Skeletal muscle tissue (tissue), 4 donors: ENCODE data around the gene SLN. TPM values are rescaled to one million over a fixed set of nuclear protein-coding genes. Genes with fewer than 3 reads are reported as not detected.
A peak's percentile ranks its signal among the peaks of the same experiment; 100 is the strongest.

Experiments used
- H3K27ac ChIP-seq: one replicate; pipeline ENCODE4 v1.7.0; 2013; ENCODE audit warnings: mild to moderate bottlenecking, low read depth, low read length, inconsistent platforms
- H3K27me3 ChIP-seq, 3 donors: one replicate each; pipeline ENCODE4 v1.7.0; 2013; ENCODE audit warnings: low read length in 3 of 3; ENCODE audit not compliant: control insufficient read depth in 3 of 3, insufficient read depth in 3 of 3
- H3K36me3 ChIP-seq, 3 donors: one replicate each; pipeline ENCODE4 v1.7.0; 2013; ENCODE audit warnings: low read length in 3 of 3; ENCODE audit not compliant: control insufficient read depth in 3 of 3, insufficient read depth in 3 of 3
- H3K4me1 ChIP-seq, 3 donors: one replicate each; pipeline ENCODE4 v1.7.0; 2013; ENCODE audit warnings: low read length in 3 of 3, mild to moderate bottlenecking in 3 of 3; ENCODE audit not compliant: control insufficient read depth in 3 of 3, insufficient read depth in 3 of 3
- H3K4me3 ChIP-seq, 3 donors: one replicate each; pipeline ENCODE4 v1.7.0; 2013; ENCODE audit warnings: low read length in 3 of 3
- H3K9ac ChIP-seq, 3 donors: one replicate each; pipeline ENCODE4 v1.7.0; 2013; ENCODE audit warnings: low read length in 3 of 3, mild to moderate bottlenecking in 3 of 3, moderate library complexity in 2 of 3, low read depth in 1 of 3
- H3K9me3 ChIP-seq, 3 donors: one replicate each; pipeline ENCODE4 v1.7.0; 2013; ENCODE audit warnings: low read length in 3 of 3; ENCODE audit not compliant: control insufficient read depth in 3 of 3
- total RNA-seq: library from RNA; depleted of rRNA; stranded (reverse); fragments of >200 nt; gene quantifications from one replicate; pipeline ENCODE4 v1.2.3, GENCODE V29; 2014
- donor health status: Osteomylitis.

The SLN gene
- total RNA-seq, 1 donor from 2014 or later: 2,012 TPM

DNA sequence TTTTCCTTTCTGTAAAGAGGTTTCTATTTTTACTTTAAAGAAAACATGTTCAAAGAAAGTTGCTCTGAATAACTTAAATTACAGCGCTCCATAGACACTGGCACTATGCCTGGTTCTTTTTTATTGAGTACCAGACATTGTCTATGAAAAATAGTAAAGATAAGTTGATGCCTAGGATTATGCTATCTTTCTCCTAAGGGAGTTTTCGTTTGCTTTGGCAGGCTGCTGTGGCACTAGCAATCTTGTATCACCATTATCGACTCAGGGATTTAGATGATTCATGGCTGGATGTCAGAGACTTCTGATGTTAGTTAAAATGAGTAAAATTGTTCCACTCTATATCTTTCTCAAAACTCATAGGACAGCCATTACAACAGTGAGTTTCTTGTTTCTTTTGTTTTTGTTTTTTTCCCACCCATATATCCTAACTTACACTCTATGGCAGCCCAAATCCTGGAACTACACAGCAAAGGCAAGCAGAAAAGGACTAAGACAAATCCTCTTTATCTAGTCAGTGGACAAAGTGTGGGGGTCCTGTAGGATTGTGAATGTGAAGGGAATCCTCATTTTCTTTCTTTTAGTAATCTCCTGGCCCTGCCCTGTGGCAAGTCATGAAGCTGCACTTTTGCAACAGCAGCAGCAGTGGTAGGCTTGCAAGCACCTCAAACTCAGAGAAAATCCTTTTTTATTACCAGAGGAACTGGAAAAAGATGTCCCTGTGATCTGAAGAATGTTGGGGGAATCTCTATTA is 20.7 kb downstream of the SLN start:
- Histone ChIP-seq H3K27ac (peak overlapping the region; percentile 11), H3K36me3 (no peaks in the 10 kb centered on the region), H3K4me1 (peaks cover 3 to 11% (median 6%) of the 10 kb centered on the region in 3 donors), H3K27me3 (no peaks in the 10 kb centered on the region), H3K9me3 (no peaks in the 10 kb centered on the region), H3K4me3 (no peak overlapping the region), H3K9ac (no peak overlapping the region)

DNA sequence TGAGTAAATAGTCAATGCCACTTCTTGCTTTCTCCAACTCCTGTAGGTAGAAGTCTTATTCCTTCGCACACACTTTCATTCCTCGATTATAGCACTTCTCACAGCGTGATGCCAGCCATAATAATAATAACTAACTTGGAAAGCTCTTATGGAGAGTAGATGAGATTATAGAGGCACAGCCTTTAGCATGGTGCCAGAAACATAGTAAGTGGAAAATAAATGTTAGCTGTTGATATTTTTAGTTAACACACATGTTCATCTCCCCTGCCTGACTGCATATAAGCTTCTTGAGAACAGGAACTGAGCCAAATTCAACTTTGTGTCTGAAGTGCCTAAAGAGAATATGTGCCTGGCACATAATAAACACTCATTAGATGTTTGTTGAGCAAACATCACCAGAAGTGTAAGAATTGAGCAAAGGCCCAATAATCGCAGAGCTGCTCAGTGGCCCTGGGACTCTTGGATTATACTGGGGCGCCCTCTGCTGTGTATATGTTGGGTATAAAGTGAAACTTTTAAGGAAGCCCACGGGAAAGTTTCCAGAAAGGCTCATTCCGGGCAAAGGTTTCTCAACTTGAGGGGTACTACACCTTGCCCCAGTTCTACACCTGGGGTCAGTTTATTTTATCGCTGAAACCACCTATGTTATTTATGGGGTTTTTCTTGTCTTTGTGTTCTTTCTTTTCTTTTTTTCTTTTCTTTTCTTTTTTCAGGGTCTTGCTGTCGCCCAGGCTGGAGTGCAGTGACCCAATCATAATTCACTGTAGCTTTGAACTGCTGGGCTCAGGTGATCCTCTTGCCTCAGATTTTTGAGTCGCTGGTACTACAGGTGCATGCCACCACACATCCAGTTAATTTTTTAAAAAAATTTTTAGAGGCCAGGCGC is 22.3 kb downstream of the SLN start:
- peak overlapping the region; percentile 38 for H3K27ac ChIP-seq
- peak overlapping the region; percentile 59 to 65 (median 61) for H3K9ac ChIP-seq
- no peaks in the 10 kb centered on the region for H3K27me3 ChIP-seq
- H3K4me3 ChIP-seq: peak overlapping the region in 2 of 3 donors; percentile 11 to 62
- H3K36me3 ChIP-seq: no peaks in the 10 kb centered on the region
- no peaks in the 10 kb centered on the region for H3K9me3 ChIP-seq
- H3K4me1 ChIP-seq: peaks cover 0 to 11% (median 0%) of the 10 kb centered on the region in 3 donors

DNA sequence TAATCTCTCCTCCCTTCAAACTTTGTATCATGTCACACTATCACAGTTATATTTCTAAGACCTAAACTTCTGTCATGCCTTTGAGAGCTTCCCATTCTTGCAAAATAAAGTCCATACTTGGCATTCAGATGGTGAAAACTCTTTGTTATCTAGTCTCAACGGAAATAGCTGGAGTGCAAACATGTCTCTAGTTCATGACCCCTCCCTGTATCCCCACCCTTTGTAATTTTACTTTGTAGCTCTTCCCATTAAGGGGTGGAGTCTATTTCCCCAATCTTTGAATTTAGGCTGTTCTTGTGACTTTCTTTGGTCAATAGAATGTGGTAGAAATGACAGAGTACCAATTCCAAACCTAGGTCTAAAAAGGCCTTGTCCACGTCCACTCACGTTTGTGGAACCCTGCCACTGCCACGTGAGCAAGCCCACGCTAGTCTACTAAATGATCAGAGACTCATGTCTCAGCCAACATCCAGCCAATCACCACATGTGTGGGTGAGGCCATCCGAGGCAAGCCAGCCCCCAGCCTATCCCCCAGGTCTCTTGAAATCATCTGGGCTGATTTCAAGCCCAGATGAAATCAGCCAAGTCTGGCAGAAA is 23.4 kb downstream of the SLN start:
- no peak overlapping the region for H3K9ac ChIP-seq
- peaks cover 0 to 11% (median 0%) of the 10 kb centered on the region in 3 donors for H3K4me1 ChIP-seq
- no peaks in the 10 kb centered on the region for H3K27me3 ChIP-seq
- H3K36me3 ChIP-seq: no peaks in the 10 kb centered on the region
- H3K9me3 ChIP-seq: no peaks in the 10 kb centered on the region
- no peak overlapping the region for H3K27ac ChIP-seq
- no peak overlapping the region for H3K4me3 ChIP-seq

DNA sequence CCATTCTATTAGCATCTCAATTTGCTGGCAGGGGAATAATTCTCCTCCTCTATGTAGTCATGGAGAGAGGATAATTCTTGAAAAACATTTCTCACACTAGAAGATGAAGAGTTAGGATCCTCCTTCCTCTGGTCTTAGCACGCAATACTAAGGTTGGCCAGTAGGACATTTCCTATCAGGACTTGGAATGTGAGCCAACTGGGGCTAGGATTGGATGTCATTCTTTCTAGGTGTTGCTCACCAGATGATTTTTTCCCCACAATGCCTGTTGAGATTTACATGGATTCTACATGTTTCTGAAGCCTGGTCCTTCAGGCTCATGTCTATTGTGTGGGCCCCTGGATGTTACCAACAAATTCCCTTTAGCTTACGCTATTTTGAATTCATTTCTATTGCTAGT is 28.0 kb downstream of the SLN start:
- no peaks in the 10 kb centered on the region for H3K27me3 ChIP-seq
- no peaks in the 10 kb centered on the region for H3K36me3 ChIP-seq
- H3K4me1 ChIP-seq: peaks cover 0 to 2% (median 0%) of the 10 kb centered on the region in 3 donors
- no peaks in the 10 kb centered on the region for H3K9me3 ChIP-seq
- H3K27ac ChIP-seq: no peak overlapping the region
- H3K9ac ChIP-seq: no peak overlapping the region
- H3K4me3 ChIP-seq: no peak overlapping the region

DNA sequence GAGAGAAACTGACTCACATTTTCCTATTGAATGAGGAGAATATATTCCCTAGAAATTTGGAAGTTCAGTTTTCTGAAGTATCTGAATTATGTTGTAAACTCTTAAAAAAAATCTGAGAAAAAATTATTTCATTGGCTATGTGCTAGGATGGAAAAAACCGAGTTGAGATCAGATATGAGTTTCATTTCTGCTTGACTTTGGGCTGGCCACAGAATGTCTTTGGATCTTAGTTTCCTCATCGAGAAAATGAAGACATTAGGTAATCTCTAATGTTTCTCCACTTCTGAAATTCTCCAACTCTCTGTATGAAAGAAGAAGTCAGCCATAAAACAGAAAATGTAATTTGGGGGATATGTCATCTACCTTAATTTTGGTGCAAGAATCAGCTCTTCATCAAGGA is 28.8 kb downstream of the SLN start:
- Histone ChIP-seq H3K9me3 (no peaks in the 10 kb centered on the region), H3K4me1 (no peaks in the 10 kb centered on the region), H3K27me3 (no peaks in the 10 kb centered on the region), H3K27ac (no peak overlapping the region), H3K9ac (no peak overlapping the region), H3K4me3 (no peak overlapping the region), H3K36me3 (no peaks in the 10 kb centered on the region)

DNA sequence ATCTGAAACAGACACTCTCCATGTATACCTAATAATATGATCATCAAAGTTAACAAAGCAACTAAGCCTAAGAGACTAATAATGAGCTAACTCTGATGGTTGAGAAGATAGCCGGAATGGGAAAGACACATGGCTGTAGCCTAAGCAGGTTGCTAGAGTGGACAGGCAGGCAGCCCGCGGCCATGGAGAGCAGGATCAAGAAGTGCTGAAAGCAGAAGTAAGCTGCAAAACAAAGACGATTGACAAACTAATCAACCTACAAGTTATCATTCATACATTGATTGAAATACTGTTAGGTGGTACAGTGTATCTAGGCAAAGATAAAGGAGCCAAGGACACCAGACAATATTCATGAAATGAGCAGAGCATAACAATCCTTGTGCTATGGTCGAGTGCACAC is 29.3 kb downstream of the SLN start:
- Histone ChIP-seq H3K27ac (no peak overlapping the region), H3K9me3 (no peaks in the 10 kb centered on the region), H3K4me3 (no peak overlapping the region), H3K36me3 (no peaks in the 10 kb centered on the region), H3K27me3 (no peaks in the 10 kb centered on the region), H3K9ac (no peak overlapping the region), H3K4me1 (no peaks in the 10 kb centered on the region)

DNA sequence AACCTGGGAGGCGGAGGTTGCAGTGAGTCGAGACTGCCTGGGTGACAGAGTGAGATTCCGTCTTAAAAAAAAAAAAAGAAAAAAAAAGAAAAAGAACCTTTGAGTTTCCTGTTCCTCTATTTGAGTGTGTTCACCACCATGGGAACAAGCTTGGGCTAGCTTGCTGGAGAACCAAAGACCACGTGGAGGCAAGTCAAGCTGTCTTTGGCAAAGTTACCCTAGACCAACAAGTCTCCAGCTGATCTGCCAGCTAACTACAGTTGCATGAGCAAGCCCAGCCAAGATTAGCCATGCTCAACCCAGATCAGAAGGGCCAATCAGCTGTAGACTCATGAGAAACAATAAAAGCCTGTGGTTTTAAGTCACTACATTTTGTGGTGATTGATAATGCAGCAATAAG is 29.7 kb downstream of the SLN start:
- Histone ChIP-seq H3K9ac (no peak overlapping the region), H3K4me1 (no peaks in the 10 kb centered on the region), H3K27me3 (no peaks in the 10 kb centered on the region), H3K27ac (no peak overlapping the region), H3K9me3 (no peaks in the 10 kb centered on the region), H3K36me3 (no peaks in the 10 kb centered on the region), H3K4me3 (no peak overlapping the region)

DNA sequence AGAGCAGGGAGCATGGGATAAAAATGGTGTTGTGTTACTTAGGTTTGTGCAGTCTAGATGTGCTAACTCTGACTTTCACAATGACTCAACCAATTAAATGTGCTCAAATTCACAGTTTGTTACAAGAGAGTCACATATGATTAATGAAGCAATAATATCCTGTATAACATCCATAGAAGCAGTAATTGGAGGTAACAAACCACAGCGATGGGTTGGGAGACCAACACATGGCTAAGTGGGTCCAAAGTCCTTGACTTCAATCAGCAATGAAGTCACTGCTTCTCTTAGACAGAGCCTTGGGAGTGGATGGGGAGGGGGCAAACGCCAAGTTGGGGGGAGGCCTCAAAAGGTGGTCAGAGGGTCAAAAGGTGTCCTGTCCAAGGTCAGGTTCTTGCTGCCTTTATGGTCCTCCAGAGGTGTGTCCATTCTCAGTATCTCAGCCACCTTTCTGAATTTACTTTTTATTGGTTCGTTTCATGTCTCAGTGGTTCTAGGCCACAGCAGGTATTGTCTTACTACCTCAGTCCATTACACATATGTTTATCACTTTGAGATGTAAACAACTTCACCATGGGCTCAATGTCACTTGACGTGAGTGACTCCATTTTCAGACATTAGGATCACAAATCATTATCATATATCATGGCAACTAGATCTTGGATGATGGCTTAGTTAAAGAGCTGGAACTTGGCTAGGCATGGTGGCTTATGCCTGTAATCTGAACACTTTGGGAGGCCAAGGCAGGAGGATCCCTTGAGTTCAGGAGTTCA is 32.4 kb downstream of the SLN start:
- Histone ChIP-seq H3K4me1 (no peaks in the 10 kb centered on the region), H3K9me3 (no peaks in the 10 kb centered on the region), H3K27ac (no peak overlapping the region), H3K36me3 (no peaks in the 10 kb centered on the region), H3K27me3 (no peaks in the 10 kb centered on the region), H3K9ac (no peak overlapping the region), H3K4me3 (no peak overlapping the region)

DNA sequence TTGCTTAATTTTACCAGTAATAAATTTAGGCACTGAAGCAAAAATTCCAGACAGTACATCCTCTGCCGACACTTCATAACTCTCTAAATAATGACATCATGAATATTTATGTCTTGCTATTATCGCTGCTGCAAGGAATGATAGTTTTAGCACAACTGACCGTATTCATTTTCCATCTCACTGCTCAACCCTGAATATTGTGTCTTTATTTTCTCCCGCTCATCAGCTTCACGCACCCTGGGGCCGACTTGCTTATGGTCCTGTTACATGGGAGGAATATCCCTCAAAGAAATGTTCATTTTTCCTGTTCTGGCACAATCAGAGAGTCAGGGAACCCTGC is 33.3 kb downstream of the SLN start:
- H3K27ac ChIP-seq: no peak overlapping the region
- H3K36me3 ChIP-seq: no peaks in the 10 kb centered on the region
- no peak overlapping the region for H3K4me3 ChIP-seq
- H3K9me3 ChIP-seq: no peaks in the 10 kb centered on the region
- no peaks in the 10 kb centered on the region for H3K4me1 ChIP-seq
- H3K9ac ChIP-seq: no peak overlapping the region
- no peaks in the 10 kb centered on the region for H3K27me3 ChIP-seq
